Measurements from ENCODE around the gene SAT1.

Gene SAT1

GRCh38 chrX:23802431-23802830 lies 19.5 kb downstream of the SAT1 start:
- FAIRE-seq (peak; percentile 57), DNase-seq (ENCODE audit: extremely low spot score, insufficient read length, low read depth) (no peak)

- FAIRE-seq = no peak
- no peak for DNase-seq (ENCODE audit: extremely low spot score, insufficient read length, low read depth)
Measured at GRCh38 chrX:23803931-23804381, 21.0 kb downstream of the SAT1 start.

DNA sequence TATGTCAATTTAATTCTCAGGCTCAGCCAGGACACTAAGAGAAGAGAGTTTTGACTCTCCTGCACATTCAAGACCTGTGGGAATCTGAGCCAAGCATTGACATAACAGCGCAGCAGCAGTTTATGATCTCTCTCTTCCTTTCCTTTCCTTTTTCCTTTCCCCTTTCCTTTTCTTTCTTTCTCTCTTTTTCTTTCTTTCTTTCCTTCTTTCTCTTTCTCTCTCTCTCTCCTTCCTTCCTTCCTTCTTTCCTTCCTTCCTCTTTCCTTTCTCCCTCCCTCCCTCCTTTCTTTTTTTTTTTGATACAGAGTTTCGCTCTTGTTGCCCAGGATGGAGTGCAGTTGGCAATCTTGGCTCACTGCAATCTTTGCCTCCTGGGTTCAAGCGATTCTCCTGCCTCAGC lies 21.6 kb downstream of the SAT1 start:
- FAIRE-seq = no peak
- DNase-seq (ENCODE audit: extremely low spot score, insufficient read length, low read depth) = no peak

DNA sequence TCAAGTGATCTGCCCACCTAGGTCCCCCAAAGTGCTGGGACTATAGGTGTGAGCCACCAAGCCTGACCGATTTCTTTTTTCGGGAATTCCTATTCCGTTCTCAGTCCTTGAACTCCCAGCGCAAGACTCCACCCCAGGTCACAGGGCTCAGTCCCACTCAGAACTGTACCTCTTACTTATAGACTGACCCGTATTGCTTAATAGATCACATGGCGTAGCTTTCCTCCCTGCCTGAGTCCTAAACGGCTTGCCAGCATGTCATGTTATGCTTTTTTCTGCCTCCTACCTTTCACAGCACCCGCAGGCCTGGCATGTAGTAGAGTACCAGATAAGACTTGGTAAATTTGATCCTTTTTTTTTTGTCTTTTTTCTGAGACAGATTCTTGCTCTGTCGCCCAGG lies 22.4 kb downstream of the SAT1 start:
- FAIRE-seq = no peak

DNA sequence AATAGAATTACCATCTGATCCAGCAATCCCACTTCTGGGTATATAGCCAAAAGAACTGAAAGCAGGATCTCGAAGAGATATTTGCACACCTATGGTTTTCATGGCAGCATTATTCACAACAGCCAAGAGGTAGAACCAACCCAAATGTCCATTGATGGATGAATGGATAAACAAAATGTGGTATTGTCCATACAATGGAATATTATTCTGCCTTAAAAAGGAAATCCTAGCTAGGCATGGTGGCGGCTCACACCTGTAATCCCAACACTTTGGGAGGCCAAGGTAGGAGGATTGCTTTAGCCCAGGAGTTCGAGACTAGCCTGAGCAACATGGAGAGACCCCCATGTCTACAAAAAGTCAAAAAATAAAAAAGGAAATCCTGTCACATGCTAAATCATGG lies 27.3 kb downstream of the SAT1 start:
- DNase-seq (ENCODE audit: extremely low spot score, insufficient read length, low read depth) (no peak), FAIRE-seq (no peak)

More for the DNA sequence above, 22.4 kb downstream of the SAT1 start:
- DNase-seq (ENCODE audit: extremely low spot score, insufficient read length, low read depth) = no peak

GRCh38 chrX:23811108-23811651 lies 28.2 kb downstream of the SAT1 start:
- DNase-seq (ENCODE audit: extremely low spot score, insufficient read length, low read depth) (no peak), FAIRE-seq (no peak)

DNA sequence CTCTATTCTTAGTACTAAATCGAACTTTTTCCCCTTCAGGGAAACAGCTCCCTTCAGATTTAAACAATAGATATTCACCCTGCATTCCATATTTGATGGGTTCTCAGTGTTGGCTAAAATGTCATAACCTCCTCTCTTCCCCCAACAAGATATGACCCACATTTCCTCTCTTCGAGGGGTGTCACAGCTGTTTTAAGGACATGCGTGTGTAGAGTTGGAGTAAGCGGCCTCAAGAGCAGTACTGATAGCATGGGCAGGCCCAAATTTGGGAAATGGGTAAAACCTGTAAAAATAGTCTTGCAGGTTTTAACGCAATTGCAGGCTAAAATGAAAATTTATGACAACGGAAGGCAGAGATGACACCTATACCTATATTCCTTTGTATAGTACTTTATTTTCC lies 28.7 kb downstream of the SAT1 start:
- no peak for DNase-seq (ENCODE audit: extremely low spot score, insufficient read length, low read depth)
- no peak for FAIRE-seq

DNA sequence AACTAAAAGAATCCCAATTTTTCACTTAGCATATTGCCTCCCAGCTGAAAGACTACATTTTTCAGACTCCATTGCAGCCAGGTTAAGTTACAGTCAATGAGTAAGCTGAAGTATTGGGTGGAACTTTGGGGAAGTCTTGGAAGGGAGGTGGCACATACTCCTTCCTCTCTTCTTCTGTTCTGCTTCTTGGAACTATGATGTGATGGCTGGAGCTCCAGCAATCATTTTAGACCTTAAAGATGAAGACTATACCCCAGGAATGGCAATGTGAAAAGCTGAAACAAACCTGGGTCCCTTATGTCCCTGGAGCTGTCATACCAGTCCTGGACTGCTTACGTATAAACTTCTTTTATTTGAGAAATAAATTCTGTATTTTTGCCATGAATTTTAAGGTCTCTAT lies 30.8 kb downstream of the SAT1 start:
- no peak for DNase-seq (ENCODE audit: extremely low spot score, insufficient read length, low read depth)
- no peak for FAIRE-seq

DNA sequence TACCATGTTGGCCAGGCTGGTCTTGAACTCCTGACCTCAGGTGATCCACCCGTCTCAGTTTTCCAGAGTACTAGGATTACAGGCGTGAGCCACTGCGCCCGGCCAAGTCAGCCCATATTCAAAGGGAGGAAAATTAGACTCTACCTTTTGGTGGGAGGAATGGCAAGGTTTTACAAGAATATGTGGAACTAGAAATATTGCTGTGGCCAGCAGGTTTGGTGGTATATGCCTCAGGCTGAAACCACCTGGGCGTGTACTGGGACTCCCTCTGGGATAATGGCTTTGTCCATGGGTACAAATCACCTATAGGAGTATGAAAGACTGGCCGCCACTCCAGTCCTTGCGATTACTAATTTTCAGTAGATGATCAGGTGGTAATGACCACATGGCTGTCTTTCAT lies 32.4 kb downstream of the SAT1 start:
- DNase-seq (ENCODE audit: extremely low spot score, insufficient read length, low read depth) (no peak), FAIRE-seq (no peak)

DNA sequence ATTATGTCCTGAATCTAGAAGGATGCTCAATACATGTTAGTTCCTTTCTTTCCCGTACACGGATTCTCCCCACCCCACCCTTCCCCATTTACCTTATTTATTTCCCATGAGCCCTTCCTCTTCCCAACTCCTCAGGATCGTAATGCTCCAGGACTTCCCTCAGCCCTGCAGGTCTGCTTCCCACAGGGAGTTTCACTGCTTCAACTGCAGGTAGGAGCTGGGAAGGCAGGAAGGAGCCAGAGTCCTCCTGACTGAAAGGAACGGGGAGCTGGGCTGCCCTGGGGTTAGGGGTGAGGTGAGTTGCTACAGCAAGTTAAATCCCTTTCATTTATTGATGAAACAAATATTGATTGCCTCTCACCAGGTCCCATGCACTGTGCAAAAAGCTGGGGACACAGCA lies 33.2 kb downstream of the SAT1 start:
- FAIRE-seq = no peak
- no peak for DNase-seq (ENCODE audit: extremely low spot score, insufficient read length, low read depth)

GRCh38 chrX:23817979-23818336 lies 35.0 kb downstream of the SAT1 start:
- DNase-seq (ENCODE audit: extremely low spot score, insufficient read length, low read depth) (no peak), FAIRE-seq (no peak)

GRCh38 chrX:23819385-23820234 lies 36.6 kb downstream of the SAT1 start:
- no peak for FAIRE-seq
- DNase-seq (ENCODE audit: extremely low spot score, insufficient read length, low read depth) = no peak

- no peak for DNase-seq (ENCODE audit: extremely low spot score, insufficient read length, low read depth)
- FAIRE-seq = peak; percentile 39
Measured at GRCh38 chrX:23820235-23820782, 37.3 kb downstream of the SAT1 start.

DNA sequence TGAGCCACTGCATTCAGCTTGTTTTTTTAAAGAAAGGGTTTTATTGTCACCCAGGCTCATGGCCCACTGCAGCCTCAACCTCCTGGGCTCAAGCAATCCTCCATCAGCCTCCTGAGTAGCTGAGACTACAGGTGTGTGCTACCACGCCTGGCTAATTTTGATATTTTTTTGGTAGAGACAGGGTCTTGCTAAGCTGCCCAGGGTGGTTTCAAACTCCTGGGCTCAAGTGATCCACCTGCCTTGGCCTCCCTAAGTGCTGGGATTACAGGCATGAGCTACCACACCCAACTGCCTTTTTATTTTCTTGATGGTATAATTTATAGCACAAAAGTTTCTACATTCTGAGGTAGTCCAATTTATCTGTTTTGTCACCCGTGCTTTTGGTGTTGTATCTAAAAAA lies 38.9 kb downstream of the SAT1 start:
- DNase-seq (ENCODE audit: extremely low spot score, insufficient read length, low read depth) (no peak), FAIRE-seq (no peak)

DNA sequence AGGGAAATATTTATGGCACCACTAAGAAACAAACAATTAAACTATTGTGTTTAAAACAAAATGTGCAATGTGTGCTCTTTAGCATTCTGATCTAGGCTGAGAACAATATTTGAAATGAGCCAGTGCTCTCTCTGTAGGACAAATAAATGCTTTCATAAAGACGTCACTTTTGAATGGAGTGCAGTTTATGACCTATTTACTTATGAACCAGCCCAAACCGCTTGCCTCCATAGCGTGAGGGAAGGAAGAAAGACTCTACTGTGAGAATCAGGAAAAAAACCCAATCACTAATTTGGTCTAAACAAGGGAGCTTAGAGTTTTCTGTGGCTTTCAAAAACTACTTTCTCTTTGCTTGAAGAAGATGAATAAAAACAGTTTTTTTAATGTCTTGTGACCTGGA lies 39.4 kb downstream of the SAT1 start:
- FAIRE-seq (no peak), DNase-seq (ENCODE audit: extremely low spot score, insufficient read length, low read depth) (no peak)

GRCh38 chrX:23822841-23823240 lies 39.9 kb downstream of the SAT1 start:
- no peak for DNase-seq (ENCODE audit: extremely low spot score, insufficient read length, low read depth)
- FAIRE-seq = no peak

DNA sequence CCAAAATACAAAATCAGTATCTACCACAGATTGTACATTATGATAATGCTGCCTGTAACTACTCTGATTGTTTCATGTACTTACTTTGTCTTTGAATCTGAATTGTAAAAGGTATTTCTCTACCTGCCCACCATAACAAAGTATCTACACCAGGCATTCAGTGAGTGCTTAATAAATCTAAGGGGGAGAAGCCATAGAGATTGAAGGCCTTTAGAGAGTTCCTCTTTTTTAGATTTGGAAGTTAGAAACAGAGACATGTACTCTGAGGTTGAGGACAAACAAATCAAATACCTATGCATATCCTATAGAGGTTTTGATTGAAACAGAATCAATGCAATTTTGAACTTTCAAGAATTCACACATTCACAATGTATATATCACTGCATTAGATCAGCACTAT lies 42.7 kb downstream of the SAT1 start:
- no peak for FAIRE-seq
- no peak for DNase-seq (ENCODE audit: extremely low spot score, insufficient read length, low read depth)

DNA sequence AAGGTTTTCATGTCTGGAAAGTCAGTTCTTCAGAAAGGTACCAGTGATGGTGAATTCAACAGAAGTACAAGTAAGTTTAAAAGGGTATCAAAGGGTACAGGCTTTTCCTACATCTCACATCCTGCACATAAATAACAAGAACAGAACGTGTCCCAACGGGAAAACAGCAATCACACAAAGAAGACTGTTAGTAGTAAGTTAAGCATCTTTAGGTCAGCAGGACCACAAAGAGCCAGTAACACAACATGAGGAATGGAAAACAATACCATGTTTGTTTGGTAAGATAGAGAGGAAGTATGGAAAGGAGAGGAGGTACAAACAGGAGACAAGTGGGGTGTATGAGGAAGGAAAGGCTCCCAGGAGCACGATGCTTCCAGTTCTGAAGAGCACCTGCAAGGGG lies 43.2 kb downstream of the SAT1 start:
- DNase-seq (ENCODE audit: extremely low spot score, insufficient read length, low read depth) = no peak
- no peak for FAIRE-seq

DNA sequence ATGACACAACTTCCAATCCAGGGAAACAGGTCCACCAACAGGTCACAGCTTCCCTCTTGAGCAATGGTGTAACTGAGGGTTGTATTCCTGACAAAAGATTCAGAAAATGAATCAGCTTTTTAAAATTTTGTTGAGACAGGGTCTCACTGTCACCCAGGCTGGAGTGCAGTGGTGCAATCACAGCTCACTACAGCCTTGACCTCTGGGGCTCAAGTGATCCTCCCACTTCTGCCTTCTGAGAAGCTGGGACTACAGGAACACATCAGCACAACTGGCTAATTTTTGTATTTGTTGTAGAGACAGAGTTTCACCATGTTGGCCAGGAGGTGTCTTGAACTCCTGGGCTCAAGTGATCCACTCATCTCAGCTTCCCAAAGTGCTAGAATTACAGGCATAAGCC lies 43.7 kb downstream of the SAT1 start:
- FAIRE-seq (no peak), DNase-seq (ENCODE audit: extremely low spot score, insufficient read length, low read depth) (no peak)

- no peak for FAIRE-seq
- no peak for DNase-seq (ENCODE audit: extremely low spot score, insufficient read length, low read depth)
Measured at GRCh38 chrX:23828881-23829280, 45.9 kb downstream of the SAT1 start.

DNA sequence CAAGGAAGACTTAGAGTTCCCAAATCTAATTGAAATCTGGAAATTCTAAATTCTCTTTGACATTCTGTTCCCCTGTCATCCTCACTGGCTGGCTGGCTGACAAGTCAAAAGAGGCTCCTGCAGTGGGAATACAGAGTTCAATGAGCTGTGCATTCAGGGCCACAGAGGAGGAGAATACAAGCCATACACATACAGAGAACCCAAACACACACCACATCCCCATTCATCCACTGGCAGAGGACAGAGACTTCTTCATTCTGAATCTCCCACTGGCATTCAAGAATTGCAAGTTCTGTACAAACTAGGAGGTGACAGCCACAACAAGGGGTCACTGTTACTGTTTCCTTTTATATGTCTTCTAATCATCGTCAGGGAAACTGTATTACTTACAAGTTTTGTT lies 49.7 kb downstream of the SAT1 start:
- no peak for FAIRE-seq
- no peak for DNase-seq (ENCODE audit: extremely low spot score, insufficient read length, low read depth)

Measured in GM18507 (cell line).